Measurements from ENCODE around the gene KPNA4.

The KPNA4 gene

GRCh38 chr3:160447544-160447943, 117.8 kb downstream of the KPNA4 start:
- no peak overlapping the region for H3K9ac ChIP-seq (ENCODE audit: low read depth in 1 of 2, low read length in 2 of 2)
- H3K4me3 ChIP-seq (ENCODE audit: low read depth in 1 of 2, low read length in 2 of 2) = no peak overlapping the region
- H3K27me3 ChIP-seq (ENCODE audit: control insufficient read depth in 1 of 2, insufficient read depth in 2 of 2, low read length in 2 of 2) = no peaks in the 10 kb centered on the region
- H3K36me3 ChIP-seq (ENCODE audit: control insufficient read depth in 1 of 2, insufficient read depth in 2 of 2, low read length in 2 of 2) = no peaks in the 10 kb centered on the region
- H3K4me1 ChIP-seq (ENCODE audit: control insufficient read depth in 1 of 2, insufficient read depth in 2 of 2, low read length in 2 of 2) = peaks cover 7 to 10% of the 10 kb centered on the region in 2 donors
- no peak overlapping the region for H3K27ac ChIP-seq (ENCODE audit: low read depth, low read length)
- H3K9me3 ChIP-seq (ENCODE audit: control insufficient read depth in 1 of 2, low read length in 2 of 2) = no peaks in the 10 kb centered on the region

GRCh38 chr3:160446522-160447056, 118.8 kb downstream of the KPNA4 start:
- no peak overlapping the region for H3K27ac ChIP-seq (ENCODE audit: low read depth, low read length)
- H3K4me3 ChIP-seq (ENCODE audit: low read depth in 1 of 2, low read length in 2 of 2) = no peak overlapping the region
- H3K4me1 ChIP-seq (ENCODE audit: control insufficient read depth in 1 of 2, insufficient read depth in 2 of 2, low read length in 2 of 2) = peaks cover 7 to 10% of the 10 kb centered on the region in 2 donors
- H3K9ac ChIP-seq (ENCODE audit: low read depth in 1 of 2, low read length in 2 of 2) = no peak overlapping the region
- H3K9me3 ChIP-seq (ENCODE audit: control insufficient read depth in 1 of 2, low read length in 2 of 2) = no peaks in the 10 kb centered on the region
- no peaks in the 10 kb centered on the region for H3K36me3 ChIP-seq (ENCODE audit: control insufficient read depth in 1 of 2, insufficient read depth in 2 of 2, low read length in 2 of 2)
- H3K27me3 ChIP-seq (ENCODE audit: control insufficient read depth in 1 of 2, insufficient read depth in 2 of 2, low read length in 2 of 2) = no peaks in the 10 kb centered on the region

GRCh38 chr3:160445854-160446253, 119.5 kb downstream of the KPNA4 start:
- H3K9ac ChIP-seq (ENCODE audit: low read depth in 1 of 2, low read length in 2 of 2) = no peak overlapping the region
- no peak overlapping the region for H3K4me3 ChIP-seq (ENCODE audit: low read depth in 1 of 2, low read length in 2 of 2)
- H3K9me3 ChIP-seq (ENCODE audit: control insufficient read depth in 1 of 2, low read length in 2 of 2) = no peaks in the 10 kb centered on the region
- H3K4me1 ChIP-seq (ENCODE audit: control insufficient read depth in 1 of 2, insufficient read depth in 2 of 2, low read length in 2 of 2) = peaks cover 7 to 10% of the 10 kb centered on the region in 2 donors
- H3K27me3 ChIP-seq (ENCODE audit: control insufficient read depth in 1 of 2, insufficient read depth in 2 of 2, low read length in 2 of 2) = no peaks in the 10 kb centered on the region
- H3K36me3 ChIP-seq (ENCODE audit: control insufficient read depth in 1 of 2, insufficient read depth in 2 of 2, low read length in 2 of 2) = peaks cover 0 to 2% of the 10 kb centered on the region in 2 donors
- no peak overlapping the region for H3K27ac ChIP-seq (ENCODE audit: low read depth, low read length)

Data from duodenal mucosa (tissue), 2 donors.